Endodermal cell (in vitro differentiated cells): ENCODE results near the gene RPS21. TPM values are rescaled to one million over a fixed set of nuclear protein-coding genes. Genes with fewer than 3 reads are reported as not detected.

Experiments used
- DNase-seq: peaks from one replicate; pipeline ENCODE4 v3.0.0-alpha.2; 2017
- H3K27ac ChIP-seq: 2 replicates; pipeline ENCODE4 v1.5.1; 2013; ENCODE audit warnings: mild to moderate bottlenecking, low read depth, low read length, moderate library complexity
- H3K27me3 ChIP-seq: 2 replicates; pipeline ENCODE4 v1.6.1; 2013; ENCODE audit warnings: mild to moderate bottlenecking, low read length, moderate library complexity; ENCODE audit not compliant: insufficient read depth, control insufficient read depth, poor library complexity, severe bottlenecking
- H3K36me3 ChIP-seq: 2 replicates; pipeline ENCODE4 v1.7.0; 2013; ENCODE audit warnings: mild to moderate bottlenecking, low read length, moderate library complexity; ENCODE audit not compliant: control insufficient read depth, insufficient read depth
- H3K4me1 ChIP-seq: one replicate; pipeline ENCODE4 v1.7.0; 2013; ENCODE audit warnings: low read length; ENCODE audit not compliant: control insufficient read depth, insufficient read depth
- H3K4me3 ChIP-seq: 2 replicates; pipeline ENCODE4 v1.5.1; 2013; ENCODE audit warnings: mild to moderate bottlenecking, low read length, moderate library complexity
- H3K9ac ChIP-seq: 2 replicates; pipeline ENCODE4 v1.6.1; 2013; ENCODE audit warnings: mild to moderate bottlenecking, low read length, moderate library complexity; ENCODE audit not compliant: poor library complexity, severe bottlenecking; ENCODE audit errors: extremely low read depth
- H3K9me3 ChIP-seq: 2 replicates; pipeline ENCODE4 v1.6.1; 2013; ENCODE audit warnings: mild to moderate bottlenecking, low read length, moderate library complexity; ENCODE audit not compliant: control insufficient read depth
- H3K27ac Mint-ChIP-seq: 2 replicates; pipeline ENCODE4 v1.8.0; 2020; ENCODE audit warnings: mixed read lengths
- H3K27me3 Mint-ChIP-seq: 2 replicates; pipeline ENCODE4 v1.8.0; 2021; ENCODE audit warnings: mild to moderate bottlenecking, mixed read lengths; ENCODE audit not compliant: insufficient read depth
- H3K36me3 Mint-ChIP-seq: 2 replicates; pipeline ENCODE4 v1.8.0; 2020; ENCODE audit warnings: low read depth, mixed read lengths
- H3K4me1 Mint-ChIP-seq: 2 replicates; pipeline ENCODE4 v1.8.0; 2020; ENCODE audit warnings: mixed read lengths
- H3K4me3 Mint-ChIP-seq: 2 replicates; pipeline ENCODE4 v1.8.0; 2020; ENCODE audit warnings: mild to moderate bottlenecking, moderate library complexity, mixed read lengths
- H3K9me3 Mint-ChIP-seq: 2 replicates; pipeline ENCODE4 v1.8.0; 2020; ENCODE audit warnings: mild to moderate bottlenecking, mixed read lengths
- CTCF ChIP-seq: fragments of 200-600 bp; sonication (generic); conservative IDR thresholded peaks from 2 replicates; pipeline ENCODE4 v1.5.0; 2021; ENCODE audit warnings: antibody characterized with exemption, mild to moderate bottlenecking
- WGBS, 2 experiments: methylation state at CpG; one replicate each; pipeline versions ENCODE4 v1.1.5 to v1.1.7; 2013; ENCODE audit warnings: missing lambda C conversion rate in 2 of 2, mixed read lengths in 1 of 2; ENCODE audit not compliant: insufficient coverage in 1 of 2, insufficient read length in 1 of 2; 5-methylcytosine and 5-hydroxymethylcytosine counted together
- total RNA-seq, 2 donors: library from RNA; stranded (reverse); fragmentation: NEBNext Ultra II Directional in 1 of 2; extraction: Animal tissue kit (Norgen Biotek cat#: 25700) in 1 of 2; gene quantifications; 2 replicates in 1 of 2; 3 replicates in 1 of 2; pipeline ENCODE4 v1.2.1, GENCODE V29; 2021

RPS21 gene
- total RNA-seq, 2 donors from 2014 or later, result 1,288 to 1,382 TPM

GRCh38 chr20:62428396-62429295, 41.7 kb downstream of the RPS21 start:
- H3K4me1 Mint-ChIP-seq, result peaks cover 15% of the 10 kb centered on the region

GRCh38 chr20:62429455-62430310, 42.8 kb downstream of the RPS21 start:
- H3K4me1 ChIP-seq, result peaks cover 10% of the 10 kb centered on the region
- peaks cover 9% of the 10 kb centered on the region for H3K27me3 ChIP-seq
- H3K4me3 Mint-ChIP-seq, result no peak overlapping the region
- no peak for TF ChIP-seq CTCF
- H3K9me3 Mint-ChIP-seq, result no peaks in the 10 kb centered on the region
- H3K4me3 ChIP-seq, result no peak overlapping the region
- 80 to 93% methylated on average over 3 to 23 of the region's 23 CpGs for WGBS, 2 experiments
- no peaks in the 10 kb centered on the region for H3K36me3 ChIP-seq
- no peak for DNase-seq
- no peaks in the 10 kb centered on the region for H3K36me3 Mint-ChIP-seq
- H3K9ac ChIP-seq, result no peak overlapping the region
- H3K9me3 ChIP-seq, result no peaks in the 10 kb centered on the region
- no peak overlapping the region for H3K27ac ChIP-seq
- peaks cover 3% of the 10 kb centered on the region for H3K27me3 Mint-ChIP-seq
- peaks cover 15% of the 10 kb centered on the region for H3K4me1 Mint-ChIP-seq
- no peak overlapping the region for H3K27ac Mint-ChIP-seq

More at GRCh38 chr20:62428396-62429295, 41.7 kb downstream of the RPS21 start:
- Histone ChIP-seq H3K27me3 (peaks cover 9% of the 10 kb centered on the region), H3K27ac (no peak overlapping the region), H3K4me3 (no peak overlapping the region), H3K36me3 (no peaks in the 10 kb centered on the region), H3K9ac (no peak overlapping the region), H3K9me3 (no peaks in the 10 kb centered on the region), H3K4me1 (peaks cover 10% of the 10 kb centered on the region)
- no peaks in the 10 kb centered on the region for H3K36me3 Mint-ChIP-seq
- H3K4me3 Mint-ChIP-seq, result no peak overlapping the region
- no peaks in the 10 kb centered on the region for H3K9me3 Mint-ChIP-seq
- peaks cover 3% of the 10 kb centered on the region for H3K27me3 Mint-ChIP-seq
- no peak overlapping the region for H3K27ac Mint-ChIP-seq
- DNase-seq, result no peak
- WGBS, 2 experiments, result 90 to 93% methylated on average over 16 to 31 of the region's 31 CpGs
- TF ChIP-seq CTCF, result peak; percentile 10

- H3K9me3 Mint-ChIP-seq, result no peaks in the 10 kb centered on the region
- no peak overlapping the region for H3K9ac ChIP-seq
- H3K27me3 ChIP-seq, result peaks cover 9% of the 10 kb centered on the region
- H3K36me3 ChIP-seq, result no peaks in the 10 kb centered on the region
- no peaks in the 10 kb centered on the region for H3K9me3 ChIP-seq
- H3K27me3 Mint-ChIP-seq, result peaks cover 6% of the 10 kb centered on the region
- H3K36me3 Mint-ChIP-seq, result no peaks in the 10 kb centered on the region
- 69 to 100% methylated on average over 1 to 10 of the region's 10 CpGs for WGBS, 2 experiments
- peaks cover 10% of the 10 kb centered on the region for H3K4me1 ChIP-seq
- H3K4me3 Mint-ChIP-seq, result no peak overlapping the region
- DNase-seq, result no peak
- no peak overlapping the region for H3K27ac Mint-ChIP-seq
- peaks cover 12% of the 10 kb centered on the region for H3K4me1 Mint-ChIP-seq
- TF ChIP-seq CTCF, result no peak
- no peak overlapping the region for H3K4me3 ChIP-seq
- H3K27ac ChIP-seq, result no peak overlapping the region
Measured at GRCh38 chr20:62430311-62430853, 43.5 kb downstream of the RPS21 start.
